GM23338 (cell line): ENCODE measurements around the gene FBXO31. TPM values are rescaled to one million over a fixed set of nuclear protein-coding genes. Genes with fewer than 3 reads are reported as not detected.

Experiments
- ATAC-seq: fragments of 200-7000 bp; cut with Tn5 transposase; 3 replicates; pipeline ENCODE4 v1.9.1; 2020
- DNase-seq: peaks from one replicate; pipeline ENCODE4 v3.0.0-alpha.2; 2015; ENCODE audit warnings: low spot score
- H2AFZ ChIP-seq: fragments of 200-600 bp; sonication (generic); 2 replicates; pipeline ENCODE4 v1.8.0; 2016; ENCODE audit warnings: antibody characterized with exemption, mild to moderate bottlenecking, moderate library complexity
- H3F3A ChIP-seq: fragments of 200-600 bp; sonication (generic); replicated peaks from 2 replicates; pipeline ENCODE4 v1.8.0; 2017; ENCODE audit warnings: antibody characterized with exemption, mixed run types, low read depth
- H3K27ac ChIP-seq: fragments of 200-600 bp; sonication (generic); 2 replicates; pipeline ENCODE4 v1.6.1; 2016; ENCODE audit warnings: low read depth
- H3K27me3 ChIP-seq: fragments of 200-600 bp; sonication (generic); 2 replicates; pipeline ENCODE4 v1.8.0; 2016; ENCODE audit warnings: mild to moderate bottlenecking, mixed run types, moderate library complexity; ENCODE audit not compliant: insufficient read depth
- H3K36me3 ChIP-seq: fragments of 200-600 bp; sonication (generic); 2 replicates; pipeline ENCODE4 v1.8.0; 2016; ENCODE audit warnings: mild to moderate bottlenecking; ENCODE audit not compliant: insufficient read depth
- H3K4me1 ChIP-seq: fragments of 200-600 bp; sonication (generic); 2 replicates; pipeline ENCODE4 v1.8.0; 2016; ENCODE audit warnings: mild to moderate bottlenecking, moderate library complexity; ENCODE audit not compliant: insufficient read depth
- H3K4me2 ChIP-seq: fragments of 200-600 bp; sonication (generic); 2 replicates; pipeline ENCODE4 v1.7.1; 2017; ENCODE audit warnings: mixed run types
- H3K4me3 ChIP-seq: fragments of 200-600 bp; sonication (generic); 2 replicates; pipeline ENCODE4 v1.6.1; 2016; ENCODE audit warnings: mixed run types
- H3K79me2 ChIP-seq: fragments of 200-600 bp; sonication (generic); replicated peaks from 2 replicates; pipeline ENCODE4 v1.8.0; 2017; ENCODE audit warnings: mild to moderate bottlenecking; ENCODE audit not compliant: insufficient read depth
- H3K9me2 ChIP-seq: fragments of 200-600 bp; sonication (generic); 2 replicates; pipeline ENCODE4 v1.8.0; 2017; ENCODE audit not compliant: insufficient read depth
- H4K20me1 ChIP-seq: fragments of 200-600 bp; sonication (generic); replicated peaks from 2 replicates; pipeline ENCODE4 v1.8.0; 2017; ENCODE audit warnings: mild to moderate bottlenecking; ENCODE audit not compliant: insufficient read depth
- H3K27ac Mint-ChIP-seq: 2 replicates; pipeline ENCODE4 v1.8.0; 2020; ENCODE audit warnings: inconsistent platforms, mild to moderate bottlenecking, moderate library complexity, mixed read lengths
- H3K27me3 Mint-ChIP-seq: 3 replicates; pipeline ENCODE4 v1.8.0; 2022; ENCODE audit warnings: low read depth, mild to moderate bottlenecking, moderate library complexity, mixed read lengths, inconsistent platforms; ENCODE audit not compliant: insufficient read depth, poor library complexity
- H3K36me3 Mint-ChIP-seq: 3 replicates; pipeline ENCODE4 v1.8.0; 2021; ENCODE audit warnings: low read depth, mild to moderate bottlenecking, inconsistent platforms, moderate library complexity, mixed read lengths
- H3K4me1 Mint-ChIP-seq: 3 replicates; pipeline ENCODE4 v1.8.0; 2020; ENCODE audit warnings: mild to moderate bottlenecking, inconsistent platforms, mixed read lengths
- H3K4me3 Mint-ChIP-seq: 3 replicates; pipeline ENCODE4 v1.8.0; 2021; ENCODE audit warnings: moderate library complexity, mild to moderate bottlenecking, inconsistent platforms, mixed read lengths
- H3K9me3 Mint-ChIP-seq: 3 replicates; pipeline ENCODE4 v1.8.0; 2020; ENCODE audit warnings: moderate library complexity, mild to moderate bottlenecking, inconsistent platforms, mixed read lengths
- CREB1 ChIP-seq: fragments of 250-450 bp; sonication (Bioruptor Pico); IDR thresholded peaks from 2 replicates; pipeline ENCODE4 v1.5.0; 2020; ENCODE audit warnings: low read depth, mild to moderate bottlenecking, moderate library complexity
- EZH2 ChIP-seq: fragments of 200-600 bp; sonication (generic); IDR thresholded peaks from one replicate; pipeline ENCODE4 v1.8.0; 2017; ENCODE audit warnings: antibody characterized with exemption, mild to moderate bottlenecking, low read depth; ENCODE audit not compliant: unreplicated experiment
- EZH2phosphoT487 ChIP-seq: fragments of 200-600 bp; sonication (generic); IDR thresholded peaks from one replicate; pipeline ENCODE4 v1.8.1; 2018; ENCODE audit warnings: antibody characterized with exemption; ENCODE audit not compliant: unreplicated experiment
- JUNB ChIP-seq: IDR thresholded peaks from one replicate; pipeline ENCODE4 v1.6.1; 2016; ENCODE audit warnings: antibody characterized with exemption; ENCODE audit not compliant: unreplicated experiment
- NANOG ChIP-seq: IDR thresholded peaks from 2 replicates; pipeline ENCODE4 v1.6.1; 2016; ENCODE audit warnings: antibody characterized with exemption, borderline replicate concordance
- POLR2AphosphoS5 ChIP-seq: IDR thresholded peaks from 2 replicates; pipeline ENCODE4 v1.6.1; 2016; ENCODE audit warnings: antibody characterized with exemption, low read depth
- STAT1 ChIP-seq: IDR thresholded peaks from one replicate; pipeline ENCODE4 v1.6.1; 2016; ENCODE audit warnings: antibody characterized with exemption; ENCODE audit not compliant: unreplicated experiment
- ZNF114 ChIP-seq: fragments of 250-450 bp; sonication (Bioruptor Pico); IDR thresholded peaks from 2 replicates; pipeline ENCODE4 v1.5.0; 2020; ENCODE audit warnings: mild to moderate bottlenecking, moderate library complexity
- ZNF331 ChIP-seq: fragments of 250-450 bp; sonication (Bioruptor Pico); IDR thresholded peaks from 2 replicates; pipeline ENCODE4 v1.5.0; 2020; ENCODE audit warnings: low read depth, mild to moderate bottlenecking, moderate library complexity
- polyA plus RNA-seq: library from polyadenylated mRNA; unstranded; fragments of >200 nt; fragmentation: Nextera tagmentation; extraction: Ambion mirVana; gene quantifications from 2 replicates; pipeline ENCODE4 v1.2.1, GENCODE V29; 2016
- total RNA-seq: library from RNA; depleted of rRNA; stranded (reverse); fragments of >200 nt; shearing (Covaris generic); gene quantifications from 2 replicates; pipeline ENCODE4 v1.2.3, GENCODE V29; 2014
- TF ChIP-seq, protein P1 (sequence below): IDR thresholded peaks from one replicate; pipeline ENCODE4 v1.6.1; 2018; ENCODE audit warnings: antibody characterized with exemption; ENCODE audit not compliant: unreplicated experiment
- TF ChIP-seq, protein P2 (sequence below): IDR thresholded peaks from 2 replicates; pipeline ENCODE4 v1.6.1; 2016; ENCODE audit warnings: antibody characterized with exemption
- TF ChIP-seq, protein P3 (sequence below), 2 experiments: fragments of 200-600 bp in 1 of 2; sonication (generic) in 1 of 2; conservative IDR thresholded peaks; 2 replicates each; pipeline versions ENCODE4 v1.5.1 to v1.6.1; 2016 to 2017; ENCODE audit warnings: antibody characterized with exemption in 2 of 2, low read depth in 2 of 2, mild to moderate bottlenecking in 2 of 2, moderate library complexity in 1 of 2
- TF ChIP-seq, protein P4 (sequence below): fragments of 250-450 bp; sonication (Bioruptor Pico); IDR thresholded peaks from 2 replicates; pipeline ENCODE4 v1.5.0; 2020; ENCODE audit warnings: mild to moderate bottlenecking, moderate library complexity

Gene FBXO31
- total and polyA plus RNA-seq, 2 experiments from 2014 or later: 7.0 to 23.8 TPM

DNA sequence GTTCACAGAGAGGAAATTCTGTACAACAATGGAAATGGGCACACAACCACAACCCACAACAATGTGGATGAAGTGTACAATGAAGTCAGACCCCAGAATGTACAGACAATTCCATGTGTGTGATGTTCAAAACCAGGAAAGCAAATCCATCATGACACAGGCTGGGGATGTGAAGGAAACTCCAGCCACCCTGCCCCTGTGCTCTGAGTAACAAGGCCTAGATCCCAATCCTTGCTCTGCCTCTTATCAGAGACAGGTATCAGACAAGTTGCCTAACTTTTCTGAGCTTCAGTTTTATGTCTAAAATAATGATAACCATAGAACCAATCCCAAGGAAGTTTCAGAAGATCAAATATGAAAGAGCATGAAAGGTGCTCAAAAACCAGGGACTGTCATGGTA is 64.6 kb downstream of the FBXO31 start:
- peaks cover 8% of the 10 kb centered on the region for H3K27me3 Mint-ChIP-seq
- DNase-seq (no peak), ATAC-seq (no peak)
- TF ChIP-seq, protein P1, sequence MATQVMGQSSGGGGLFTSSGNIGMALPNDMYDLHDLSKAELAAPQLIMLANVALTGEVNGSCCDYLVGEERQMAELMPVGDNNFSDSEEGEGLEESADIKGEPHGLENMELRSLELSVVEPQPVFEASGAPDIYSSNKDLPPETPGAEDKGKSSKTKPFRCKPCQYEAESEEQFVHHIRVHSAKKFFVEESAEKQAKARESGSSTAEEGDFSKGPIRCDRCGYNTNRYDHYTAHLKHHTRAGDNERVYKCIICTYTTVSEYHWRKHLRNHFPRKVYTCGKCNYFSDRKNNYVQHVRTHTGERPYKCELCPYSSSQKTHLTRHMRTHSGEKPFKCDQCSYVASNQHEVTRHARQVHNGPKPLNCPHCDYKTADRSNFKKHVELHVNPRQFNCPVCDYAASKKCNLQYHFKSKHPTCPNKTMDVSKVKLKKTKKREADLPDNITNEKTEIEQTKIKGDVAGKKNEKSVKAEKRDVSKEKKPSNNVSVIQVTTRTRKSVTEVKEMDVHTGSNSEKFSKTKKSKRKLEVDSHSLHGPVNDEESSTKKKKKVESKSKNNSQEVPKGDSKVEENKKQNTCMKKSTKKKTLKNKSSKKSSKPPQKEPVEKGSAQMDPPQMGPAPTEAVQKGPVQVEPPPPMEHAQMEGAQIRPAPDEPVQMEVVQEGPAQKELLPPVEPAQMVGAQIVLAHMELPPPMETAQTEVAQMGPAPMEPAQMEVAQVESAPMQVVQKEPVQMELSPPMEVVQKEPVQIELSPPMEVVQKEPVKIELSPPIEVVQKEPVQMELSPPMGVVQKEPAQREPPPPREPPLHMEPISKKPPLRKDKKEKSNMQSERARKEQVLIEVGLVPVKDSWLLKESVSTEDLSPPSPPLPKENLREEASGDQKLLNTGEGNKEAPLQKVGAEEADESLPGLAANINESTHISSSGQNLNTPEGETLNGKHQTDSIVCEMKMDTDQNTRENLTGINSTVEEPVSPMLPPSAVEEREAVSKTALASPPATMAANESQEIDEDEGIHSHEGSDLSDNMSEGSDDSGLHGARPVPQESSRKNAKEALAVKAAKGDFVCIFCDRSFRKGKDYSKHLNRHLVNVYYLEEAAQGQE: no peak
- no peak for TF ChIP-seq JUNB
- no peak for TF ChIP-seq CREB1 (CRISPR knock-in tag)
- no peak for TF ChIP-seq NANOG
- TF ChIP-seq, protein P2, sequence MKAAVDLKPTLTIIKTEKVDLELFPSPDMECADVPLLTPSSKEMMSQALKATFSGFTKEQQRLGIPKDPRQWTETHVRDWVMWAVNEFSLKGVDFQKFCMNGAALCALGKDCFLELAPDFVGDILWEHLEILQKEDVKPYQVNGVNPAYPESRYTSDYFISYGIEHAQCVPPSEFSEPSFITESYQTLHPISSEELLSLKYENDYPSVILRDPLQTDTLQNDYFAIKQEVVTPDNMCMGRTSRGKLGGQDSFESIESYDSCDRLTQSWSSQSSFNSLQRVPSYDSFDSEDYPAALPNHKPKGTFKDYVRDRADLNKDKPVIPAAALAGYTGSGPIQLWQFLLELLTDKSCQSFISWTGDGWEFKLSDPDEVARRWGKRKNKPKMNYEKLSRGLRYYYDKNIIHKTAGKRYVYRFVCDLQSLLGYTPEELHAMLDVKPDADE: no peak
- no peak for TF ChIP-seq POLR2AphosphoS5
- no peak for TF ChIP-seq ZNF114
- no peak for TF ChIP-seq ZNF331 (CRISPR knock-in tag)
- TF ChIP-seq EZH2phosphoT487: no peak
- TF ChIP-seq, protein P3, sequence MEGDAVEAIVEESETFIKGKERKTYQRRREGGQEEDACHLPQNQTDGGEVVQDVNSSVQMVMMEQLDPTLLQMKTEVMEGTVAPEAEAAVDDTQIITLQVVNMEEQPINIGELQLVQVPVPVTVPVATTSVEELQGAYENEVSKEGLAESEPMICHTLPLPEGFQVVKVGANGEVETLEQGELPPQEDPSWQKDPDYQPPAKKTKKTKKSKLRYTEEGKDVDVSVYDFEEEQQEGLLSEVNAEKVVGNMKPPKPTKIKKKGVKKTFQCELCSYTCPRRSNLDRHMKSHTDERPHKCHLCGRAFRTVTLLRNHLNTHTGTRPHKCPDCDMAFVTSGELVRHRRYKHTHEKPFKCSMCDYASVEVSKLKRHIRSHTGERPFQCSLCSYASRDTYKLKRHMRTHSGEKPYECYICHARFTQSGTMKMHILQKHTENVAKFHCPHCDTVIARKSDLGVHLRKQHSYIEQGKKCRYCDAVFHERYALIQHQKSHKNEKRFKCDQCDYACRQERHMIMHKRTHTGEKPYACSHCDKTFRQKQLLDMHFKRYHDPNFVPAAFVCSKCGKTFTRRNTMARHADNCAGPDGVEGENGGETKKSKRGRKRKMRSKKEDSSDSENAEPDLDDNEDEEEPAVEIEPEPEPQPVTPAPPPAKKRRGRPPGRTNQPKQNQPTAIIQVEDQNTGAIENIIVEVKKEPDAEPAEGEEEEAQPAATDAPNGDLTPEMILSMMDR (conservative IDR thresholded peaks at IDR 0.05; ENCODE audit: low read depth in 2 of 2): no peak
- TF ChIP-seq EZH2: no peak
- TF ChIP-seq, protein P4, sequence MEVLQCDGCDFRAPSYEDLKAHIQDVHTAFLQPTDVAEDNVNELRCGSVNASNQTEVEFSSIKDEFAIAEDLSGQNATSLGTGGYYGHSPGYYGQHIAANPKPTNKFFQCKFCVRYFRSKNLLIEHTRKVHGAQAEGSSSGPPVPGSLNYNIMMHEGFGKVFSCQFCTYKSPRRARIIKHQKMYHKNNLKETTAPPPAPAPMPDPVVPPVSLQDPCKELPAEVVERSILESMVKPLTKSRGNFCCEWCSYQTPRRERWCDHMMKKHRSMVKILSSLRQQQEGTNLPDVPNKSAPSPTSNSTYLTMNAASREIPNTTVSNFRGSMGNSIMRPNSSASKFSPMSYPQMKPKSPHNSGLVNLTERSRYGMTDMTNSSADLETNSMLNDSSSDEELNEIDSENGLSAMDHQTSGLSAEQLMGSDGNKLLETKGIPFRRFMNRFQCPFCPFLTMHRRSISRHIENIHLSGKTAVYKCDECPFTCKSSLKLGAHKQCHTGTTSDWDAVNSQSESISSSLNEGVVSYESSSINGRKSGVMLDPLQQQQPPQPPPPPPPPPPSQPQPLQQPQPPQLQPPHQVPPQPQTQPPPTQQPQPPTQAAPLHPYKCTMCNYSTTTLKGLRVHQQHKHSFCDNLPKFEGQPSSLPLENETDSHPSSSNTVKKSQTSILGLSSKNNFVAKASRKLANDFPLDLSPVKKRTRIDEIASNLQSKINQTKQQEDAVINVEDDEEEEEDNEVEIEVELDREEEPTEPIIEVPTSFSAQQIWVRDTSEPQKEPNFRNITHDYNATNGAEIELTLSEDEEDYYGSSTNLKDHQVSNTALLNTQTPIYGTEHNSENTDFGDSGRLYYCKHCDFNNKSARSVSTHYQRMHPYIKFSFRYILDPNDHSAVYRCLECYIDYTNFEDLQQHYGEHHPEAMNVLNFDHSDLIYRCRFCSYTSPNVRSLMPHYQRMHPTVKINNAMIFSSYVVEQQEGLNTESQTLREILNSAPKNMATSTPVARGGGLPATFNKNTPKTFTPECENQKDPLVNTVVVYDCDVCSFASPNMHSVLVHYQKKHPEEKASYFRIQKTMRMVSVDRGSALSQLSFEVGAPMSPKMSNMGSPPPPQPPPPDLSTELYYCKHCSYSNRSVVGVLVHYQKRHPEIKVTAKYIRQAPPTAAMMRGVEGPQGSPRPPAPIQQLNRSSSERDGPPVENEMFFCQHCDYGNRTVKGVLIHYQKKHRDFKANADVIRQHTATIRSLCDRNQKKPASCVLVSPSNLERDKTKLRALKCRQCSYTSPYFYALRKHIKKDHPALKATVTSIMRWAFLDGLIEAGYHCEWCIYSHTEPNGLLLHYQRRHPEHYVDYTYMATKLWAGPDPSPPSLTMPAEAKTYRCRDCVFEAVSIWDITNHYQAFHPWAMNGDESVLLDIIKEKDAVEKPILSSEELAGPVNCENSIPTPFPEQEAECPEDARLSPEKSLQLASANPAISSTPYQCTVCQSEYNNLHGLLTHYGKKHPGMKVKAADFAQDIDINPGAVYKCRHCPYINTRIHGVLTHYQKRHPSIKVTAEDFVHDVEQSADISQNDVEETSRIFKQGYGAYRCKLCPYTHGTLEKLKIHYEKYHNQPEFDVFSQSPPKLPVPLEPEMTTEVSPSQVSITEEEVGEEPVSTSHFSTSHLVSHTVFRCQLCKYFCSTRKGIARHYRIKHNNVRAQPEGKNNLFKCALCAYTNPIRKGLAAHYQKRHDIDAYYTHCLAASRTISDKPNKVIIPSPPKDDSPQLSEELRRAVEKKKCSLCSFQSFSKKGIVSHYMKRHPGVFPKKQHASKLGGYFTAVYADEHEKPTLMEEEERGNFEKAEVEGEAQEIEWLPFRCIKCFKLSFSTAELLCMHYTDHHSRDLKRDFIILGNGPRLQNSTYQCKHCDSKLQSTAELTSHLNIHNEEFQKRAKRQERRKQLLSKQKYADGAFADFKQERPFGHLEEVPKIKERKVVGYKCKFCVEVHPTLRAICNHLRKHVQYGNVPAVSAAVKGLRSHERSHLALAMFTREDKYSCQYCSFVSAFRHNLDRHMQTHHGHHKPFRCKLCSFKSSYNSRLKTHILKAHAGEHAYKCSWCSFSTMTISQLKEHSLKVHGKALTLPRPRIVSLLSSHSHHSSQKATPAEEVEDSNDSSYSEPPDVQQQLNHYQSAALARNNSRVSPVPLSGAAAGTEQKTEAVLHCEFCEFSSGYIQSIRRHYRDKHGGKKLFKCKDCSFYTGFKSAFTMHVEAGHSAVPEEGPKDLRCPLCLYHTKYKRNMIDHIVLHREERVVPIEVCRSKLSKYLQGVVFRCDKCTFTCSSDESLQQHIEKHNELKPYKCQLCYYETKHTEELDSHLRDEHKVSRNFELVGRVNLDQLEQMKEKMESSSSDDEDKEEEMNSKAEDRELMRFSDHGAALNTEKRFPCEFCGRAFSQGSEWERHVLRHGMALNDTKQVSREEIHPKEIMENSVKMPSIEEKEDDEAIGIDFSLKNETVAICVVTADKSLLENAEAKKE: no peak
- TF ChIP-seq STAT1: no peak
- no peaks in the 10 kb centered on the region for H3K27me3 ChIP-seq
- H3K4me2 ChIP-seq: no peak overlapping the region
- H3K36me3 Mint-ChIP-seq: peaks cover 4% of the 10 kb centered on the region; the same call in 1 of the 3 replicates
- 0 out of 2 replicates have a peak, but pooled peaks cover 8% of the 10 kb centered on the region for H3K4me1 ChIP-seq
- no peak overlapping the region for H3K4me3 ChIP-seq
- H4K20me1 ChIP-seq: no peaks in the 10 kb centered on the region
- no peak overlapping the region for H3K27ac ChIP-seq
- peak overlapping the region; percentile 96; the same call in 2 of the 3 replicates for H3K4me3 Mint-ChIP-seq
- H3K9me3 Mint-ChIP-seq: peaks cover 5% of the 10 kb centered on the region
- peaks cover 8% of the 10 kb centered on the region for H3F3A ChIP-seq
- H3K27ac Mint-ChIP-seq: no peak overlapping the region
- H3K4me1 Mint-ChIP-seq: peaks cover 6% of the 10 kb centered on the region
- no peaks in the 10 kb centered on the region for H3K36me3 ChIP-seq
- H3K9me2 ChIP-seq: peaks cover 4% of the 10 kb centered on the region; the same call in 1 of the 2 replicates
- H3K79me2 ChIP-seq: peaks cover 13% of the 10 kb centered on the region
- H2AFZ ChIP-seq: no peak overlapping the region
